ENCODE measurements around the gene MARCHF9.
A peak's percentile ranks its signal among the peaks of the same experiment; 100 is the strongest.

MARCHF9 gene

DNA sequence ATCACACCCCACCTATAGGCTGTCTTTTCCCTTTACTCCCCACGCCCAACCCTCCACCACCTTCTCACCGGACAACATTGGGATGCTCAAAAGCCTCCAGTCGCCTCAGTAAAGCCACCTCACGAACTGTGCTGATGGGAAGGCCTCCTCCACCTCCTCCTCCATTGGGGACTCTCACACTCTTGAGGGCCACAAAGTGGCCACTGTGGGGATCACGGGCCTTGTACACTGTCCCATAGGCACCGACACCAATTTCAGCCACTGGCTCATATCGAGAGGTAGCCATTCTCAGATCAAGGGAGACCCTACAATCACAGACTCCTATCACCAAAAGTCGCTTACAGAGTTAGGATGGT lies 3.5 kb upstream of the MARCHF9 start:
- Mint-ChIP-seq H3K27me3 (no peaks in the 10 kb centered on the region), H3K36me3 (peaks cover 18% of the 10 kb centered on the region), H3K4me1 (peaks cover 36% of the 10 kb centered on the region), H3K9me3 (no peaks in the 10 kb centered on the region), H3K27ac (peak overlapping the region; percentile 85), H3K4me3 (peak overlapping the region; percentile 86)
- ATAC-seq (ENCODE audit: low read depth) (no peak), DNase-seq (ENCODE audit: low spot score in 2 of 2) (no peak)

DNA sequence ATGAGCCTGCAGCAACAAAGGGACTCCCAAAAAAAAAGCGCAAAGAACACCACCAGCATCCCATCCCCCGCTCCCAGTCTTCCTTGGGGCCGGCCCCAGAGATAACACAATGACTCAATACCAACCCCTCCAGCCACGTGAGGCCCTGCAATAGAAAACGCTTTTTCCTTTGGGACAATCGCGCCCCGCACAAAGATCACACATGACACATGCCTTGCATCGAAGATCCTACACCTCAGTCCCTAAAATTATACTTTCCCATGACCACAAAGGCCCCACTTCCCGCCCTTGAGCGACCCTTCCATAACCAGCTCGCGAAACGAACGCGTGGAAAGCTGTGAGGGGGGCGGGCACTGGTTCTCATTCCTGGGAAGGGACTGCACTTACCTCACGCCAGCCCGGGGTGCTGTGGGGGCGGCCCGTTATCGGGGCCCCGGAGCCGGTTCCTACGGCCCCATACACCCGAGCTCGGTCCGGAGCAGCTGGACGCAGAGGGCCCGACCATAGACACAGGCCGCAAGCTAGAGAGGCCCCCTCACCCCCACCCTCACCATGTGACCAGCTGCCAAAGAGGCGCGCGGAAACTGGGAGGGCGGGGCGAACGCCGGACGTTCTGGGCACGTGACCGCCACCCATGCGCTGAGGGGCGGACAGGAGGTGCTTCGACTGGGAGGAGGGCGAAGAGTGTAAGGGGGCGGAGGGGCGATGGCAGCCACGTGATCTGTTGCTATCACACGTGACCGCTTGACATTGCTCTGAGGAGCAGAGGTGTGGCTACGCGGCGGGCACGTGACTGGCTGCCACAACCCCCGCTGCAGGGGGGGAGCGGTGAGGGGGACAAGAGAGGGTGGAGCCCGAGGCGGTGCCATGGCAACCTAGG lies 2.9 kb upstream of the MARCHF9 start, which contains the start of gene CDK4:
Gene CDK4, minus strand, starts transcription at position 523 of the 880 bp plus-strand sequence. CDS start 593 bp downstream, outside the sequence.
- Mint-ChIP-seq H3K4me3 (peak within 1 kb of the TSS; percentile 86), H3K27ac (peak within 1 kb of the TSS; percentile 85), H3K27me3 (no peaks in the 10 kb centered on the region), H3K9me3 (no peaks in the 10 kb centered on the region), H3K36me3 (peaks cover 17% of the 10 kb centered on the region), H3K4me1 (peaks cover 38% of the 10 kb centered on the region)
- ATAC-seq (ENCODE audit: low read depth) = peak; percentile 79
- peak; percentile 97 to 98 for DNase-seq (ENCODE audit: low spot score in 2 of 2)

DNA sequence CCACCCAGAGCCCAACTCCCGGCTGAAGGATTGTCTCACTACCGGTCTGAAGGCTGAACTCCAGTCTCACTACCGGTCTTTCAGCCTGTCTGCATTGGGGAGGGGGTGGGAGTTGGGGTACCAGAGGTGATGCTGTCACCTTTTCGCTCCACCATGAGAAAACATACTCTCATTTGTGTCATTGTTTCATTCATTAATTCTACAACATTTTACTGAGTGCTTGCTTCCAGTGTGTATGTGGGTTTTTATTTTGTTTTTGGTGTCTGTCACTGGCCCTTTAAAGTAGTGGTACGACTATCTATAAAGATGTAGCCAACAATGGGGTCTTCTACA lies 2.3 kb upstream of the MARCHF9 start:
- H3K4me1 Mint-ChIP-seq = peaks cover 38% of the 10 kb centered on the region

DNA sequence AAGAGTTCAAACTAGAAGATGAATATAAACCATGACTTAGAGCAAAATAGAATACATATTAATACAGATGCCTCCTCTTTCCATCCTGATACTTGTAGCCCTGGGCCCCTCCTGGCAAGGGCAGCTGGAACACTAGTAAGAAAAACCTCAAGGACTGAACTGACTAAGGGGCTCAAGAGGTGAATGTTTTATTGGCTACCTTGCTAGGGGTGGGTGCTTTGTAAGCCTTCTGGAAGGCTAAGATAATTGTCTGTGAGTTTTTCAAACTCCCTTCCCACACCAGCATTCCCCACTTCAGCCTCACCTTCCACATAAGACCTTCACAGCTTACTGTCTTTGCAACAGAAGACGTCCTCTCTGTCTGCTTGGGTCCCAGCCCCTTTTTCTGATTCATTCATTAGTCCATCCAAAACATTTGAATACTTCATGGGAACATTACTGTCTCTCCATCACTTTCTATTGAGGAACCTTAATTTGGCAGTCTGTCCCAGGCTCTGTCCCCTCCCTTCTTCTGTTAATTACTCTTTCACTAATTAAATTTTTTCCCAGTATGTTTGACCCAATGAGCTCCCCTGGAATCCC lies 1.1 kb upstream of the MARCHF9 start:
- Mint-ChIP-seq H3K27ac (peak overlapping the region; percentile 85), H3K4me3 (peak overlapping the region; percentile 87), H3K4me1 (peaks cover 43% of the 10 kb centered on the region), H3K36me3 (peaks cover 13% of the 10 kb centered on the region), H3K9me3 (no peaks in the 10 kb centered on the region), H3K27me3 (no peaks in the 10 kb centered on the region)
- ATAC-seq (ENCODE audit: low read depth) (no peak), DNase-seq (ENCODE audit: low spot score in 2 of 2) (no peak)

More for the DNA sequence above, 2.3 kb upstream of the MARCHF9 start:
- no peaks in the 10 kb centered on the region for H3K27me3 Mint-ChIP-seq
- no peaks in the 10 kb centered on the region for H3K9me3 Mint-ChIP-seq
- peak overlapping the region; percentile 85 for H3K27ac Mint-ChIP-seq
- peaks cover 12% of the 10 kb centered on the region for H3K36me3 Mint-ChIP-seq
- ATAC-seq (ENCODE audit: low read depth) (no peak), DNase-seq (ENCODE audit: low spot score in 2 of 2) (no peak)
- H3K4me3 Mint-ChIP-seq = peak overlapping the region; percentile 86

DNA sequence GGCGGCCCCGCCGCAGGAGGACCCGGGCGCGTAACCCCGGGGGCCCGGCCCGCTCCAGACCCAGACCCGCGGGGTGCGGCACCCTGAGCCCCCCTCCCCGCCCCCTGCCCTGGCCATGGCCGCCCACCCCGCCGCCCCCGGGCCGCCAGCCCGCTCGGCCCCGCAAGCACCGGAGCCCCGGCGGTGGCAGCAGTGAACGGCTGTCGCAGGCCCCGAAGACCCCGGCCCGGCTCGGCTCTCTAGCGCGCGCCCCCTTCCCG lies 221 bp downstream of the MARCHF9 start:
- ATAC-seq (ENCODE audit: low read depth) = no peak
- Mint-ChIP-seq H3K27ac (no peak overlapping the region), H3K4me1 (peaks cover 52% of the 10 kb centered on the region), H3K4me3 (no peak overlapping the region), H3K36me3 (peaks cover 11% of the 10 kb centered on the region), H3K9me3 (no peaks in the 10 kb centered on the region), H3K27me3 (no peaks in the 10 kb centered on the region)
- no peak for DNase-seq (ENCODE audit: low spot score in 2 of 2)

DNA sequence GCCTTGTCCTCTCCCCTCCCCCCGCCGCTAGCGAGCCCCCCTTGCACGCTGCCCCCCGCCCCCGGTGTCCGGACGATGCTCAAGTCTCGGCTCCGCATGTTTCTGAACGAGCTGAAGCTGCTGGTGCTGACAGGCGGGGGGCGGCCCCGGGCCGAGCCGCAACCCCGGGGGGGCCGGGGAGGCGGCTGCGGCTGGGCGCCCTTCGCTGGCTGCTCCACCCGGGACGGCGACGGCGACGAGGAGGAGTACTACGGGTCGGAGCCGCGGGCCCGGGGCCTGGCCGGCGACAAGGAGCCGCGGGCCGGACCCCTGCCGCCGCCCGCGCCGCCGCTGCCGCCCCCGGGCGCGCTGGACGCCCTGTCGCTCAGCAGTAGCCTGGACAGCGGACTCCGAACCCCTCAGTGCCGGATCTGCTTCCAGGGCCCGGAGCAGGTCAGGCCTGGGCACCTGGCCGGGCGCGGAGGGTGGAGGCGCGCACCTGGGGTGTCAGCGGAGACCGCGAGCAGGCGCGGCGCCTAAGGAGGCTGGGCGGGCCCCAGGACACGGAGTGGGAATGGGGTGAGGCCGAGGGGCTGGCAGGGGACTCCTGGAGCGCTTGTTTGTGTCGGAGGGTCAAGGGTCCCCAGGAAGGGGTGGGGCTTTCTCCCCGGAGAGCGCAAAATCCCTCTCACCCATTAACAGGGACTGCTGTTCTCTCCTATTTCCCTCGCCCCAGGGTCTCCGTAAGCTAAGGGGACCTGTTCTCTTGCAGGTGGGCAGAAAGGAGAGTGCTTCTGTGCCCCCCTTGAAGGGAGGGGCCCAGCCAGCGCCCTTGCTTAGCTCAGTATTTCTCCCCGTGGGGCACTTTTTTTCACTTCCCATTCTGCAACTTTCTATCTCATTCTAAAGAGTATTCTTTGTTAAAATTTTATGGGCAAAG lies 810 bp downstream of the MARCHF9 start:
- DNase-seq (ENCODE audit: low spot score in 2 of 2) = peak in 1 of 2 donors; percentile 46
- no peaks in the 10 kb centered on the region for H3K9me3 Mint-ChIP-seq
- peak; percentile 14 for ATAC-seq (ENCODE audit: low read depth)
- H3K27ac Mint-ChIP-seq = peak overlapping the region; percentile 88
- H3K36me3 Mint-ChIP-seq = peaks cover 11% of the 10 kb centered on the region
- peak overlapping the region; percentile 90 for H3K4me3 Mint-ChIP-seq
- peaks cover 52% of the 10 kb centered on the region for H3K4me1 Mint-ChIP-seq
- H3K27me3 Mint-ChIP-seq = no peaks in the 10 kb centered on the region

DNA sequence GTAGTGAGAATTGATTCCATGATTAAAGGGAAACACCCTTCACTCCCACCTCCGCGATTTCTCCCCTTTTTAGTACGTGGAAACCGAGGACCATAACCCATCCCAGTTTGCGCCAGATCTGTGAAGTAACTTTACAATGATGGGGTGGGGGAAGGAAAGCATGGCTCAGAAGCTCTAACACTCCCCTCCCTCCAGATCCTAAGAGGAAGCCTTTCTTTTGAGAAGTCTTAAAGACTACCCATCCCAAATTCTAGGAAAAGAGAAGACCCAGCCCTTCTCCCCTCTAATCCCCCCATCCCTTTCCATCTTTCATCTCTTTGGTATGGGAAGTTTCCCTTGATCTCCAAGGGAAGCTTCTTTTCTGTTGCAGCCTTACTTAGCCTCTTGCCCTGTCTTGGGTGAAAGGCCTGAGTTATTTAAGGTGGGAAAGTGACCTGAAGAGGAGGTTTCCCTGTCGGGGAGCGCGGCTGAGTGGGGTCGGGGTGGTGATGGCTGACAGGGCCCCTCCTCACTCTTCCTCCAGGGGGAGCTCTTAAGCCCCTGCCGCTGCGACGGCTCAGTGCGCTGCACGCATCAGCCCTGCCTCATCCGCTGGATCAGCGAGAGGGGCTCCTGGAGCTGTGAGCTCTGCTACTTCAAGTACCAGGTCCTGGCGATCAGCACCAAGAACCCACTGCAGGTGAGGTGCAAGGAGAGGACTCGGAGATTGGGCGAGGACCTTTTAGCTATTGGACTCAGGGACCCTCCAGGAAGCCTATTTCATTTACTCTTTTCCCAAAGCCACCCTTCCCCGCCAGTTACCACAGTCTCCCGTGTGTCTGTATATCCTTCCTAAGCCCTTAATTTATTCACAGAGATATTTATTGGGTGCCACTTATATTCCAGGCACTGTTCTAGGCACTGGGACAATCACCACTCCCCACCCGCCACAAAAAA lies 1.8 kb downstream of the MARCHF9 start:
- Mint-ChIP-seq H3K9me3 (no peaks in the 10 kb centered on the region), H3K4me3 (peak overlapping the region; percentile 90), H3K27me3 (no peaks in the 10 kb centered on the region), H3K36me3 (peaks cover 14% of the 10 kb centered on the region), H3K27ac (peak overlapping the region; percentile 88), H3K4me1 (peaks cover 48% of the 10 kb centered on the region)
- DNase-seq (ENCODE audit: low spot score in 2 of 2) (peak; percentile 60 to 67), ATAC-seq (ENCODE audit: low read depth) (peak; percentile 21)

DNA sequence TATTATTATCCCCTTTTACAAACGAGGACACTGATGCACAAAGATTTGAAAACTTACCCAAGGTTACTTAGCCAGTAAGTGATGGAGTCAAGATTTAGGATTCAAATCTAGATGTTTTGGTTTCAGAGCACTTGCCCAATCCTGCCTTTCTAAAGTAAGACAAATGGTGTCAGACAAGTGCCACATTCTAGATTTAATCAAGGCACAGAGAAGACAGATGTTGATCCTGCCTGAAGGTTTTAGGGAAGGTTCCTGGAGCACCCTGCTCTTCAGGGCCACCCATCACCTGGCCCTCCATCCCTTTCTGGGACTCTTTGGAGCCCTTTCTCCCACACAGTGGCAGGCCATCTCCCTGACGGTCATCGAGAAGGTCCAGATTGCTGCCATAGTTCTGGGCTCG lies 2.9 kb downstream of the MARCHF9 start:
- DNase-seq (ENCODE audit: low spot score in 2 of 2) (no peak), ATAC-seq (ENCODE audit: low read depth) (no peak)
- H3K27ac Mint-ChIP-seq = no peak overlapping the region
- H3K4me3 Mint-ChIP-seq = peak overlapping the region; percentile 7
- H3K4me1 Mint-ChIP-seq = peaks cover 44% of the 10 kb centered on the region
- H3K36me3 Mint-ChIP-seq = peaks cover 14% of the 10 kb centered on the region
- no peaks in the 10 kb centered on the region for H3K27me3 Mint-ChIP-seq
- no peaks in the 10 kb centered on the region for H3K9me3 Mint-ChIP-seq

DNA sequence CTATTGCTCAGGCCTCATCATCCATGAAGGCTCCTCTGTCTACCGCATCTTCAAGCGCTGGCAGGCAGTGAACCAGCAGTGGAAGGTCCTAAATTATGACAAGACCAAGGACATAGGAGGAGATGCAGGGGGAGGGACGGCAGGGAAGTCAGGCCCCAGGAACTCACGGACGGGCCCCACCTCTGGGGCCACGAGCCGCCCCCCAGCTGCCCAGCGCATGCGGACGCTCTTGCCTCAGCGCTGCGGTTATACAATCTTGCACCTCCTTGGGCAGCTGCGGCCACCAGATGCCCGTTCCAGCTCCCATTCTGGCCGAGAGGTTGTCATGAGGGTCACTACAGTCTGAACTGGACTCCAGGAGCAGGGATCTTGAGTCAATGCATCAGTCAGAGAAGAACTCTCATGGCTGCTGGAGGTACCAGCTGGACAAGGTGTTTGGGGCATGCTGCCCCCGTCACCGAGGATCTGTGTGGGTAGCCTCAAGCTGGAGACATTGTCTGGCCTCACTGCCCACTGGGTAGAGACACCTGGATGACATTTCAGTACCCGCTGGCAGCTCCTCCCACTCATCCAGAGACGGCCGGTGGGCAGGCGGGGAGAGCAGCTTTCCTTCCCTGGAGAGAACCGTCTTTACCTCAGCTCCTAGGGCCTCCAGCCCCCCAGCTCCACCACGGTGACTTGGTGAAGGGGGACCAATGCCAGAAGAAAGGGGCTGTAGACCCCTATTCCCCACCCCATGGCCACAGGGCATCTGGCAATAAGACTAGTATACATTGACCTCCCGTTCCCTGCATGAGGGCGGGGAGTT lies 3.9 kb downstream of the MARCHF9 start:
- Mint-ChIP-seq H3K27ac (no peak overlapping the region), H3K4me3 (peak overlapping the region; percentile 6), H3K4me1 (peaks cover 35% of the 10 kb centered on the region), H3K27me3 (no peaks in the 10 kb centered on the region), H3K9me3 (no peaks in the 10 kb centered on the region), H3K36me3 (peaks cover 14% of the 10 kb centered on the region)
- DNase-seq (ENCODE audit: low spot score in 2 of 2) = no peak
- ATAC-seq (ENCODE audit: low read depth) = no peak

DNA sequence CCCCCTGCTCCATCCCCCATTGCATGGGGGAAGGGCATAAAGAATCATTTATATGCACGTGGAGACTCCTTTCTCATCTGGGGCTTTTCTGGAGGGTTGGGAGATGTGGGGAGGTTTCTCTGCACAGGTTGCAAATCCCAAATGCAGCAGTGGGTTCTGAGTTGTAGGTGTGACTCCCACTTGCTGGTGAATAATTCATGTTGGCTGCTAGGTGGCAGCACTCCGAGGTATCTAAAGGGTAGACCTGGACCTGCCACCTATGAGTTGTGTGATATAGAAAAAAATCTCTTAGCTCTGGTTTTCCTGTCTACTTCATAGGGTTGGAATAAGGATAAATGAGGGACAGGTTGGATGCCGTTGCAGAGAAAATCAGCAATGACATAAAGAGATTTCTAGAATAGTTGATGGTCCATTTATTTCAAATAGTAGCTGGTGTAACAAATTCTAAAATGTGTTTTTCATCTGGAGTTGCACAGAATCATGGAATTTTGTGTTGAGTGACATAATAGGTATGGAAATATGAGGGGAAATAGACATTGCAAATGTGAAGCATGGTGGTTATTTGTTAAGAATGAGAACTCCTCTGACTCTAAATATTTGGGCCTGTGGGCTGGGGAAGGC lies 4.6 kb downstream of the MARCHF9 start:
- H3K27me3 Mint-ChIP-seq = peaks cover 3% of the 10 kb centered on the region
- H3K9me3 Mint-ChIP-seq = no peaks in the 10 kb centered on the region
- H3K4me3 Mint-ChIP-seq = no peak overlapping the region
- H3K4me1 Mint-ChIP-seq = peaks cover 31% of the 10 kb centered on the region
- peak; percentile 17 for ATAC-seq (ENCODE audit: low read depth)
- H3K36me3 Mint-ChIP-seq = peaks cover 14% of the 10 kb centered on the region
- DNase-seq (ENCODE audit: low spot score in 2 of 2) = no peak
- no peak overlapping the region for H3K27ac Mint-ChIP-seq

DNA sequence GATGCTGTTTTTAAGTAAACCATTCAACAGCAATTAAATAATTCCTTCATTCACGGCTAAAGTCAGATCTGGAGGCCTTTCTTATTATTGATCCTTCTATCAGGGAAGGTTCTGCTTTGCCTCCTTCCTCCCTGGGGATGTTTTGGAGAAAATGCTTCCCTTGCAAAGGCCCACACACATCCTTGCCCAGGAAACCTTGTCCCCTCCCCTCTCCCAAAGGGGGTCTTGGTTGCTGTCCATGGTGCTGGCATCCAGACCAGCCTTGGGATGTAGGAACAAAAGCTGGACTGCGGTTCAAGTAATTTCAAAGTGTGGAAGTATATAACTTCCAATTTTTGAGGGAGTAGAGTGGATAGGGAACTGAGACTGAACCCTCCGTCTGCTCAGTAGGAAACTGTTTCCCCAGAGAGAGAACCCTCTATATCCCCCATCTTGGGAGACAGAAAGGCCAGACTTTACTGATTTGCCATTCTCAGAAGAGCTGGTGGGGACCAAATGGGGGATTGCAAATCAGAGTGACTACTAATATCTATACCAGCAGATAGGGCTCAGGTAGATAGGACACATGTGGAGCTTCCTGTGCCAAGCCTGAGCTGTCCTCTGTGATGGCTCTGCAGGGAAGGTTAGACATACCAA lies 5.6 kb downstream of the MARCHF9 start:
- DNase-seq (ENCODE audit: low spot score in 2 of 2) (no peak), ATAC-seq (ENCODE audit: low read depth) (no peak)
- Mint-ChIP-seq H3K27me3 (peaks cover 4% of the 10 kb centered on the region), H3K4me3 (no peak overlapping the region), H3K27ac (no peak overlapping the region), H3K4me1 (peaks cover 34% of the 10 kb centered on the region), H3K9me3 (no peaks in the 10 kb centered on the region), H3K36me3 (peaks cover 14% of the 10 kb centered on the region)

DNA sequence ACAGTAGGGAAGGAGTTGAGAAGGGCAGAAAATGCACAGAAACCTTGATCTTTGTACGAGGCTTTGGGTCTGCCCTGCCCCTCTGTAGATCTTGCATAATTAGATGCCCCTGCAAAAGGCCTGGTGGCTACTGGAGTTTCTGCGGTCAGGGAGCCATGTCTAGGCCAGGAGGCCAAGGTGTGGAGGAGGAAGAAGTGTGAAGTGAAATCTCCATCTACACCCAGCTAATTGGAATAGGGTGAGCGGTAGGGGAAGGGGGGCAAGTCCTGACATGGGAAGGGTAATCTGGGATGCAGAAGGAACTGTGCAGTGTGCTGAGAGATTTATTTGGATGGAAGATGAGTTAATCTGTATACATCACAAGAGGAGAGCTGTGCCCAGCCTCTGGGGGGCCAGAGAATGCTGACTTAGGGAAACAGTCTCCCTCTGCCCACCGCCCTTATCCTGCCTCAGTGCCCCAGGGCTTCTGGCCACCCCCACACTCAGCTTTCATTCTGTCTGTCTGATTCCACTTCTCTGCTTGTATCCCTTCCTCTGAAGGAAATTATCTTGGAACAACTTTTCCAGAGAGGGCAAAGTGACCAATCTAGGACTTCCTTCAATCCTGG lies 6.6 kb downstream of the MARCHF9 start:
- peaks cover 36% of the 10 kb centered on the region for H3K4me1 Mint-ChIP-seq
- peaks cover 5% of the 10 kb centered on the region for H3K27me3 Mint-ChIP-seq
- DNase-seq (ENCODE audit: low spot score in 2 of 2) (no peak), ATAC-seq (ENCODE audit: low read depth) (no peak)
- H3K36me3 Mint-ChIP-seq = peaks cover 14% of the 10 kb centered on the region
- no peaks in the 10 kb centered on the region for H3K9me3 Mint-ChIP-seq
- H3K27ac Mint-ChIP-seq = no peak overlapping the region
- H3K4me3 Mint-ChIP-seq = no peak overlapping the region

Data from memory B cell (primary cell).